SK-MEL-5 (cell line): ENCODE results near the gene CACNB1. TPM values are rescaled to one million over a fixed set of nuclear protein-coding genes. Genes with fewer than 3 reads are reported as not detected.
A peak's percentile ranks its signal among the peaks of the same experiment; 100 is the strongest.

ENCODE experiments used
- DNase-seq: peaks from one replicate; pipeline ENCODE4 v3.0.0-alpha.2; 2016; ENCODE audit warnings: low read depth, low spot score
- in situ Hi-C: cut with HindIII; loops from 2 replicates; pipeline ENCODE4 v1.10.0; 2016; ENCODE audit warnings: low sequenced_read_pairs, high pct_unique_total_duplicates, low pct_unique_long_range_greater_than_20kb
- polyA plus RNA-seq, 2 experiments: library from polyadenylated mRNA; depleted of rRNA; stranded (reverse); fragments of >200 nt; gene quantifications; 2 replicates each; pipeline ENCODE4 v1.2.3, GENCODE V29; 2015
- total RNA-seq: library from RNA; depleted of rRNA; stranded (reverse); fragments of >200 nt; shearing (Covaris generic); gene quantifications from 2 replicates; pipeline ENCODE4 v1.2.3, GENCODE V29; 2014; rRNA removed

The CACNB1 gene
- 0.72 and 0.74 TPM in 2 replicates for total RNA-seq
- 1.7 and 2.1 TPM in 2 replicates for polyA plus RNA-seq (2015; cell fraction: cytosol; rRNA removed)
- polyA plus RNA-seq (2015; cell fraction: nucleus; rRNA removed) = 16.1 and 18.6 TPM in 2 replicates

GRCh38 chr17:39197380-39198185 lies at the start of gene CACNB1:
CACNB1 (minus strand) TSS chr17:39197669; CDS start chr17:39197495, 174 bp downstream.
- in situ Hi-C loops = no loop called here
- DNase-seq = peak; percentile 71

DNA sequence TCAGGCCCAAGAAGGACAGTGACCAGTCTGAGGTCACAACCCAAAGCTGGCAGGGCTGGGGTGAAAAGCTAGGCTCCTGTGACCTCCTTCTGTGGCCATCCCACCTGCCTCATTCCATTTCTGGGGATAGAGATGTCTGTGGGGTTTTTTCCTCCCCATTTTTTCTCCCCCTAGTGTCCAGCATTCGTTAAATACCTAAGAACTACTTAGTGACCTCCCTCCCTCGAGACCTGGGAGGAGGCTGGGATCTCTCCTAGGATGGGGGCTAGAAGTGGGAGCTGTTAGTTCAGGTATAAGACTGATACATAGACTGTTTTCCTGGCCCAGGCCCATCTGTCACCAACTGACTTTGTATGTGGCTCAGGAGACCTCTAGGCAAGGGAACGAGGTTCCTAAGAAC lies 48.8 kb upstream of the CACNB1 start:
- in situ Hi-C loops = no loop called here
- DNase-seq = no peak

- peak; percentile 85 for DNase-seq
- in situ Hi-C loops = no loop called here
These were observed 47.4 kb upstream of the CACNB1 start for GRCh38 chr17:39244600-39245570.

DNA sequence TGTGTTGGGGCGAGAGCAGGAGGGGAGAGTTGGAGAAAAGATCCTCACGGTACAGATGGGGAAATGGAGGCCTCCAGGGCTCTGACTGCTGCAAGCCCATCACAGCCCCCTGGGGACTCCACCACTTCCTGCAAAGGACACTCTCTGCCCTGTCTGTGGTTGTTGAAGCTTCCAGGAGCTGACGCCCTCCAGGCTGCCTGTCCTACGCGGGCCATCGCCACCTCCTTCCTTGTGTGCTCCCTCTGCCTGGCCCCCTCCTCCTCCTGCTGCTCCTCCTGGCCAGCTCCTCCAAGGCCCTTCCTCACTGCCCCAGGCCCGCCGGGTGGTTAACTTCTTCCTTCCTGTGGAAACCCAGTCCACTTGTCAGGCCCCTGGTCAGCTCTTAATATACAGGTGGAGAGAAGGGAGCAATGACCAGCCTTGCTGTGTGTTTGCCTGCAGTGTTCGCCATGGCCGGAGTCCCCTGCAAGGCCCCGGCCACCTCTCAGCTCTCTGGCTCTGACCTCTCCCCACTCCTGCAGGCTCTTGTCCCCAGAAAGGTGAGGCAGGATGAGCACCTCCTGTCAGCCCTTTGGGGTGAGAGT lies 46.6 kb upstream of the CACNB1 start:
- in situ Hi-C loops = no loop called here
- DNase-seq = peak; percentile 43

- in situ Hi-C loops = no loop called here
- DNase-seq = no peak
These were observed 45.7 kb upstream of the CACNB1 start for GRCh38 chr17:39243155-39243554.

DNA sequence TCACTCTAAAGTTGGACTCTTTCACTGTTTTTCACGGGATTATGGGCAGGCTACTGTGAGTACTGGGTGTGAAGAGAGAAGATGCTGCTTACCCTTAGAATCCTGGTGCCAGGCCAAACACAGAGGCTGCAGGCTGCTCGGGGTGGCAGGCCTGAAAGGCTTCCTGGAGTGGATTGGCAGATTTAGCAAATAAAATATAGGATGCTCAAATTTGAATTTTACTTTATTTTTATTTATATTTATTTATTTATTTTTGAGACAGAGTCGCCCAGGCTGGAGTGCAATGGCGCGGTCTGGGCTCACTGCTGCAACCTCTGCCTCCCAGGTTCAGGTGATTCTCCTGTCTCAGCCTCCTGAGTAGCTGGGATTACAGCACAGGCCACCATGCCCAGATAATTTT lies 43.2 kb upstream of the CACNB1 start:
- in situ Hi-C loops = no loop called here
- no peak for DNase-seq

DNA sequence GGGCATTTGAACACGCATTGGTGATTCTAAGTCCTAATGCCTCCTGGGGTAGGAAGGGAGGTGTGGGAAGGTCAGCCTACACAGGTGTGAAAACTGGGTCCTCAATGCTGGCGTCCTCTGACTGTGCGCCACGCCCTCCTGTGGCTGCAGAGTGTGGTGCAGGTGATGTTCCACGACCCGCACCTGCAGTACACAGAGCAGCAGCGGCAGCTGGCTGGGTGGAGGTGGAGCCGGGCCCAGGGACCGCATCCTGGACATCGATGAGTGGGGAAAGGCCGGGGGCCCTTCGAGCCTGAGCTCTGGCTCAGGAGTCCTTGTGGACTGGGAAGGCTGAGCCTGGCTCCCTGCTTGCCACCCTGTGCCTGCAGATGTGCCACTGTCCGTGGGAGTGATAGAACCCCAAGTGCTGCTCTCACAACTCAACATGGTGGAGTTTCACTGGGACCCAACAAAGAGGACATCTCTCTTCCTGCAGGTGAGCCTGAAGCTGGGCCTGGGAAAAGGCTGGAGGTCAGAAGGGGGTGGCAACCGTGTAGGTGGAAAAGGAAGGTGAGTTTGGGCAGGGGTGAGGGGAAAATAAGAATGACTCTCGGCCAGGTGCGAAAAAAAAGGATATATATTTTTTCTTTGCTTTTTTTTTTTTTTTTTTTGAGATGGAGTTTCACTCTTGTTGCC lies 42.3 kb upstream of the CACNB1 start:
- DNase-seq = peak; percentile 46
- in situ Hi-C loops = no loop called here

DNA sequence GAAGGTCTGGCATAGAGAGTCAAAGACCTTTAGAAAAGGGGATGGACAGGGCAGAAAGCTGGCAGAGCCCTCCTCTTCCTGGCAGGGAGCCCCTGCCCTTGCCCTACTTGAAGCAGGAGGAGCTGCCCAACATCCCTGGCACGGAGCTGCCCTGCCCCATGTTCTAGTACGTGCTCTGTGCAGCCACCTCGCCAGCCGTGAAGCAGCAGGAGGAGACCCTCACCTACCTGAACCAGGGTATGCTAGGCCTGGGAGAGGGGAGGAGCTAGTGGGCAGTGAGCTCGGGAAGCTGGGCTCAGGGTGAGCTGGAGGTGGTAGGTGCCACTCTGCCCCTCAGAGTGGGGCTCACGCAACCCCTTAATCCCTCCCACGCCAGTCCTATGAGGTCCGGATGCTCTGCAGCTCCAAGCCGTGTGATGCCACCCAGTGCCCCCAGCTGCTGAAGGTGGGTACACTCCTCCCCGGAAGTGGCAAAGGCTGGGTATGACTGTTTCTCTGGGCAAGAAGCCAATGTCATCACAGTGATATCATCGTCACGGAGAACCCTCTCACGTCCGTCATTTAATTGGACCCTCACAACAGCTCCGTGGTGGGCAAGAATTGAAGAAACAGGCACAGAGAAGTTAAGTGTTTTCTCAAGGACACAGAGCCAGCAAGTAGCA lies 41.0 kb upstream of the CACNB1 start:
- DNase-seq = peak; percentile 35
- in situ Hi-C loops = no loop called here

DNA sequence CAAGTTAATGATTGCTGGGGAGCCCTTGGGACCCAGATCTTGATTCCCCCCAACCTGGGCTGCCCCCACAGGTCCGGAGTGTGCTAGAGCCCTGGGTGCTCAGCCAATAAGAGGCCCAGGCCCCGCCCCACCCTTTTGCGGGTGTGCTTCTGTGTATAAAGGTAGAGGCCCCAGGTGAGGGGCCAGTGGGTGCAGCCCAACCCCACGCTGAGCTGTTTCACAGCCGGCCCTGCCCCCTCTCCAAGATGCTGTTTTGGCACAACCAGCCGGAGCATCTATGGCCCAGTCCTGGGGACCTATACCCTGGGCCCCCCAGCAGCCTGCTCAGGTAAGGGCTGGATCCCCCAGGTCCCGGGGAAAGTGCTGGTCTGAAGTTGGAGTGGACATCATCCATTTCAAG lies 40.1 kb upstream of the CACNB1 start:
- in situ Hi-C loops = no loop called here
- DNase-seq = no peak

GRCh38 chr17:39236981-39237441 lies 39.5 kb upstream of the CACNB1 start:
- no peak for DNase-seq
- in situ Hi-C loops = no loop called here

GRCh38 chr17:39236450-39236927 lies 39.0 kb upstream of the CACNB1 start:
- DNase-seq = no peak

GRCh38 chr17:39235555-39236449 lies 38.3 kb upstream of the CACNB1 start:
- DNase-seq = peak; percentile 84
- in situ Hi-C loops = no loop called here

More at GRCh38 chr17:39236450-39236927, 39.0 kb upstream of the CACNB1 start:
- in situ Hi-C loops = no loop called here

GRCh38 chr17:39231591-39232551 lies 34.4 kb upstream of the CACNB1 start:
- DNase-seq = peak; percentile 38

GRCh38 chr17:39231091-39231561 lies 33.7 kb upstream of the CACNB1 start:
- in situ Hi-C loops = no loop called here
- no peak for DNase-seq

More at GRCh38 chr17:39231591-39232551, 34.4 kb upstream of the CACNB1 start:
- in situ Hi-C loops = no loop called here

DNA sequence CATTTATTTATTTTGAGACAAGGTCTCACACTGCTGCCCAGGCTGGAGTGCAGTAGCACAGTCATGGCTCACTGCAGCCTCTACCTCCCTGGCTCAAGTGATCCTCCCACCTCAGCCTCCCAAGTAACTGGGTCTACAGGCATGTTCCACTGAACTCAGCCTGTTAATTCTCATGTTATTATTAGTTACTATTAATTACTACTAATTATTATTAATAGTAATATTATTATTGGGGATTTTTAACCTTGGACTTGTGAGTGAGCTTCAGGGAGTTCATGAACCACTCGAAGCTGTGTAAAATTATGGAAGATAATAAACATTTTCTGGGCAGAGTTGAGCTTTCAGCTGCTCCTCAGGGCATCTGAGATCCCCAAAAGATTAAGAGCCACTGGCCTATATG lies 32.9 kb upstream of the CACNB1 start:
- in situ Hi-C loops = no loop called here
- no peak for DNase-seq
